ENCODE measurements around the gene C13orf42. TPM values are rescaled to one million over a fixed set of nuclear protein-coding genes. Genes with fewer than 3 reads are reported as not detected.
A peak's percentile ranks its signal among the peaks of the same experiment; 100 is the strongest.

C13orf42 gene
- total RNA-seq, 4 donors from 2014 or later = not detected

DNA sequence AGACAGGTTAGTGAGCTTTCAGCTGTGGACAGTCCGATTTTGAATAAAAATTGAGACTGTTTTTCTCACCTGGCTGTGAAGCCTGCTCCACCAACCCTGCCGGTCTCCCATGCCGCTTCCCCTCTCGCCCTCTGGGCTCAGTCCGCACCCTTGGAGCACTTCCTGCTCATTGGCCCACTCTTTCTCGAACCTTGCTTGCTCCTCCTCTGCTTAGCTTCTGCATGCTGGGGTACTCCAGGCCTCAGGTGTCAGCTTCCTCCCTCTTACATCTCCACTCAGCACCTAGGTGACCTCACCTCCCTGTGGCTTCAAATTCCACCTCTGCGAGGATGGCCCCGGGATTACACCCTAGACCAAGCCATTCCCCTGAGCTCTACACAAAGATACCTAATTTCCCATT is 39.6 kb downstream of the C13orf42 start:
- Histone ChIP-seq H3K27ac (no peak overlapping the region), H3K9me3 (no peaks in the 10 kb centered on the region), H3K4me3 (no peak overlapping the region), H3K36me3 (no peaks in the 10 kb centered on the region), H3K27me3 (peaks cover 3% of the 10 kb centered on the region), H3K4me1 (no peaks in the 10 kb centered on the region)
- TF ChIP-seq POLR2AphosphoS5 (IDR thresholded peaks at IDR 0.05) (no peak), EP300 (IDR thresholded peaks at IDR 0.05) (no peak), POLR2A (IDR thresholded peaks at IDR 0.05) (no peak)
- TF ChIP-seq, protein P1, sequence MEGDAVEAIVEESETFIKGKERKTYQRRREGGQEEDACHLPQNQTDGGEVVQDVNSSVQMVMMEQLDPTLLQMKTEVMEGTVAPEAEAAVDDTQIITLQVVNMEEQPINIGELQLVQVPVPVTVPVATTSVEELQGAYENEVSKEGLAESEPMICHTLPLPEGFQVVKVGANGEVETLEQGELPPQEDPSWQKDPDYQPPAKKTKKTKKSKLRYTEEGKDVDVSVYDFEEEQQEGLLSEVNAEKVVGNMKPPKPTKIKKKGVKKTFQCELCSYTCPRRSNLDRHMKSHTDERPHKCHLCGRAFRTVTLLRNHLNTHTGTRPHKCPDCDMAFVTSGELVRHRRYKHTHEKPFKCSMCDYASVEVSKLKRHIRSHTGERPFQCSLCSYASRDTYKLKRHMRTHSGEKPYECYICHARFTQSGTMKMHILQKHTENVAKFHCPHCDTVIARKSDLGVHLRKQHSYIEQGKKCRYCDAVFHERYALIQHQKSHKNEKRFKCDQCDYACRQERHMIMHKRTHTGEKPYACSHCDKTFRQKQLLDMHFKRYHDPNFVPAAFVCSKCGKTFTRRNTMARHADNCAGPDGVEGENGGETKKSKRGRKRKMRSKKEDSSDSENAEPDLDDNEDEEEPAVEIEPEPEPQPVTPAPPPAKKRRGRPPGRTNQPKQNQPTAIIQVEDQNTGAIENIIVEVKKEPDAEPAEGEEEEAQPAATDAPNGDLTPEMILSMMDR (IDR thresholded peaks at IDR 0.05) = no peak
- WGBS = 73% methylated on average over 8 of the region's 8 CpGs
- no peak for DNase-seq (ENCODE audit: low spot score in 2 of 2)

DNA sequence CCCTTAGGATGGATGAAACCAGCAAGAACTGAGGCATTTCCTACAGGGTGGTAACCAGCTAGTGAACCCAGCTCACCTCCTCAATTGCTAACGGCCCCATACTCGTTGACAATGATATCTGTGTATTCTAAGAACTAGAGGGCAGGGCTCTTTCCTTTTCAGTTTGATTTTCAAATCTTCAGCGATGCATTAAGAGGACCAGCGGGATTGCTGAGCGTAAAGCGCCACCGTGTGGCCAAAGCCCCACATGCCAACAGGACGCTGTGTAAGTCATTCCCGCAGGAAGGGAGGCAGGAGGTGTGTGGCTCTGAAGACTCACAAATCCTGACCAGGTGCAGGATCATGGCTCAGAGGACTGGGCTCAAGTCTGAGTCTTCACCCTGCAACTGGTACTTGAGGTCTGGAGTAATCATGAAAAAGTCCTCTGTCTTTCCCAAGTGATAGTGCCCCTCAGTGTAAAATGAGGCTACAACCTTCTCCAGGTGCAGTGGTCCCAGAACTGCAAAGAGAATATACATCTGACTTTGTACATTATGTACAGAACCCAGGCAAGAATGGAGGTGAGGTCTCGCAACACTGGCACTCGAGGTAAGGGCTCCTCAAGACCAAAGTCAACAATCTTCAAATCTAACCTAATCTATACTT is 40.9 kb downstream of the C13orf42 start:
- 7% methylated on average over 11 of the region's 11 CpGs for WGBS
- peak; percentile 81 to 89 for DNase-seq (ENCODE audit: low spot score in 2 of 2)
- Histone ChIP-seq H3K9me3 (no peaks in the 10 kb centered on the region), H3K4me3 (no peak overlapping the region), H3K36me3 (no peaks in the 10 kb centered on the region), H3K27me3 (peaks cover 12% of the 10 kb centered on the region), H3K27ac (no peak overlapping the region), H3K4me1 (peaks cover 4% of the 10 kb centered on the region)
- TF ChIP-seq, protein P1 (IDR thresholded peaks at IDR 0.05) = peak; percentile 75 to 85
- TF ChIP-seq POLR2AphosphoS5 (IDR thresholded peaks at IDR 0.05) (no peak), POLR2A (IDR thresholded peaks at IDR 0.05) (no peak), EP300 (IDR thresholded peaks at IDR 0.05) (no peak)

GRCh38 chr13:51068501-51068900 is 42.6 kb downstream of the C13orf42 start:
- Histone ChIP-seq H3K9me3 (no peaks in the 10 kb centered on the region), H3K4me3 (no peak overlapping the region), H3K27ac (no peak overlapping the region), H3K4me1 (peaks cover 4% of the 10 kb centered on the region), H3K36me3 (no peaks in the 10 kb centered on the region), H3K27me3 (peaks cover 23% of the 10 kb centered on the region)
- TF ChIP-seq, protein P1 (IDR thresholded peaks at IDR 0.05) = no peak
- no peak for TF ChIP-seq EP300 (IDR thresholded peaks at IDR 0.05)
- no peak for TF ChIP-seq POLR2A (IDR thresholded peaks at IDR 0.05)
- no peak for TF ChIP-seq POLR2AphosphoS5 (IDR thresholded peaks at IDR 0.05)
- DNase-seq (ENCODE audit: low spot score in 2 of 2) = no peak
- 41% methylated on average over 5 of the region's 5 CpGs for WGBS

- DNase-seq (ENCODE audit: low spot score in 2 of 2) = no peak
- 52% methylated on average over 5 of the region's 5 CpGs for WGBS
- no peak overlapping the region for H3K27ac ChIP-seq
Observed at GRCh38 chr13:51067706-51068105, 43.4 kb downstream of the C13orf42 start.

GRCh38 chr13:51067210-51067701 is 43.8 kb downstream of the C13orf42 start:
- no peak for DNase-seq (ENCODE audit: low spot score in 2 of 2)
- H3K27me3 ChIP-seq = peaks cover 24% of the 10 kb centered on the region
- H3K36me3 ChIP-seq = no peaks in the 10 kb centered on the region
- H3K4me3 ChIP-seq = no peak overlapping the region
- TF ChIP-seq POLR2A (IDR thresholded peaks at IDR 0.05) = no peak
- TF ChIP-seq, protein P1 (IDR thresholded peaks at IDR 0.05) = no peak
- peaks cover 4% of the 10 kb centered on the region for H3K4me1 ChIP-seq
- H3K27ac ChIP-seq = no peak overlapping the region
- 56% methylated on average over 9 of the region's 9 CpGs for WGBS
- no peaks in the 10 kb centered on the region for H3K9me3 ChIP-seq

More at GRCh38 chr13:51067706-51068105, 43.4 kb downstream of the C13orf42 start:
- H3K4me3 ChIP-seq = no peak overlapping the region
- no peaks in the 10 kb centered on the region for H3K9me3 ChIP-seq
- H3K27me3 ChIP-seq = peaks cover 24% of the 10 kb centered on the region
- H3K36me3 ChIP-seq = no peaks in the 10 kb centered on the region
- H3K4me1 ChIP-seq = peaks cover 4% of the 10 kb centered on the region
- no peak for TF ChIP-seq EP300 (IDR thresholded peaks at IDR 0.05)
- TF ChIP-seq, protein P1 (IDR thresholded peaks at IDR 0.05) = no peak
- no peak for TF ChIP-seq POLR2AphosphoS5 (IDR thresholded peaks at IDR 0.05)
- no peak for TF ChIP-seq POLR2A (IDR thresholded peaks at IDR 0.05)

Measured in suprapubic skin (tissue), 4 donors.